ENCODE measurements around the gene SEMA4B. TPM values are rescaled to one million over a fixed set of nuclear protein-coding genes. Genes with fewer than 3 reads are reported as not detected.

SEMA4B gene
- total RNA-seq, 1 donor from 2014 or later, result 31.8 TPM

- DNase-seq, result no peak
- TF ChIP-seq CTCF (IDR thresholded peaks at IDR 0.05; ENCODE audit: partially characterized antibody, unreplicated experiment), result no peak
- Mint-ChIP-seq H3K4me1 (ENCODE audit: low read depth, unreplicated experiment) (peaks cover 3% of the 10 kb centered on the region), H3K36me3 (ENCODE audit: unreplicated experiment) (peaks cover 11% of the 10 kb centered on the region), H3K27ac (ENCODE audit: unreplicated experiment) (no peak overlapping the region), H3K27me3 (ENCODE audit: unreplicated experiment) (peaks cover 11% of the 10 kb centered on the region), H3K4me3 (ENCODE audit: unreplicated experiment) (peak overlapping the region; percentile 63), H3K9me3 (ENCODE audit: unreplicated experiment) (peaks cover 7% of the 10 kb centered on the region)
These were observed 31.8 kb downstream of the SEMA4B start for GRCh38 chr15:90232941-90233386.

DNA sequence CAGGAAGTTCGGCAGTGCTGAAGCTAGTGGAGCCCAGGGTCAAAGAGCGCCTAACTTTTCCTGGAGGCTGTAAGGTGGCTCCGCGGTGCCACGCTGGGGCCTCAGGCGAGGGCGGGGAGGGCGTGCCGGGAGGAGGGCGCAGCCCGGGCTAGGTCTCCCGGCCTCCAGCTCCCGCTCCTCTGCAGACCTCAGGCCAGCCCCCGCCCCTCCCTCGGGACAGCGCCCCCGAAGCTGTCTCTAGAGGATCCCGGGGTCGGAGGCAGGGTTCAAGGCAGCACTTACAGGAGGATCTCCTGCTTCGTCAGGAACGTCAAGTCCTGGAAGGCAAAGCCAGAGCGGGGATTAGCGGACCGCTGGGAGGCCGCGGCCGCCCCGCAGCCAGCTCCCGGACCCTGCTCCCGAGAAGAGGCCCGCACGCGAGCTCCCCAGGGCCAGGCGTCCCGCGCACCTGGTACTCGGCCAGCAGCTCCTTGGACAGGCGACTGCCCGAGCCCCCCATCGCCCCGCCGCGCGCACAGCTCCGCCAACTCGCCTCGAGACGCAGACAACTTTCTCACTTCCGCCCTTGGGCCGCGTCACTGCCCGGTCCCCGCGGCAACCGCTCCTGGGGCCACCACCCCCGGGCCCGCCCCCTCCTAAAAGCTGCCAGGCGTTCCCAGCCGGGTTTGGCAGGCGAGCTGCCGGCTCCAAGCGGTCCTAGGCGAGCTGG lies 32.4 kb downstream of the SEMA4B start, which contains the start of gene CIB1:
Gene CIB1, minus strand, starts transcription at position 555 of the 709 bp plus-strand sequence. Its CDS starts 56 bp downstream, at position 499.
- peak; percentile 85 for DNase-seq
- no peak for TF ChIP-seq CTCF (IDR thresholded peaks at IDR 0.05; ENCODE audit: partially characterized antibody, unreplicated experiment)
- Mint-ChIP-seq H3K27ac (ENCODE audit: unreplicated experiment) (no peak within 1 kb of the TSS), H3K4me3 (ENCODE audit: unreplicated experiment) (peak within 1 kb of the TSS; percentile 85), H3K36me3 (ENCODE audit: unreplicated experiment) (peaks cover 11% of the 10 kb centered on the region), H3K27me3 (ENCODE audit: unreplicated experiment) (peaks cover 11% of the 10 kb centered on the region), H3K4me1 (ENCODE audit: low read depth, unreplicated experiment) (peaks cover 3% of the 10 kb centered on the region), H3K9me3 (ENCODE audit: unreplicated experiment) (peaks cover 7% of the 10 kb centered on the region)

DNA sequence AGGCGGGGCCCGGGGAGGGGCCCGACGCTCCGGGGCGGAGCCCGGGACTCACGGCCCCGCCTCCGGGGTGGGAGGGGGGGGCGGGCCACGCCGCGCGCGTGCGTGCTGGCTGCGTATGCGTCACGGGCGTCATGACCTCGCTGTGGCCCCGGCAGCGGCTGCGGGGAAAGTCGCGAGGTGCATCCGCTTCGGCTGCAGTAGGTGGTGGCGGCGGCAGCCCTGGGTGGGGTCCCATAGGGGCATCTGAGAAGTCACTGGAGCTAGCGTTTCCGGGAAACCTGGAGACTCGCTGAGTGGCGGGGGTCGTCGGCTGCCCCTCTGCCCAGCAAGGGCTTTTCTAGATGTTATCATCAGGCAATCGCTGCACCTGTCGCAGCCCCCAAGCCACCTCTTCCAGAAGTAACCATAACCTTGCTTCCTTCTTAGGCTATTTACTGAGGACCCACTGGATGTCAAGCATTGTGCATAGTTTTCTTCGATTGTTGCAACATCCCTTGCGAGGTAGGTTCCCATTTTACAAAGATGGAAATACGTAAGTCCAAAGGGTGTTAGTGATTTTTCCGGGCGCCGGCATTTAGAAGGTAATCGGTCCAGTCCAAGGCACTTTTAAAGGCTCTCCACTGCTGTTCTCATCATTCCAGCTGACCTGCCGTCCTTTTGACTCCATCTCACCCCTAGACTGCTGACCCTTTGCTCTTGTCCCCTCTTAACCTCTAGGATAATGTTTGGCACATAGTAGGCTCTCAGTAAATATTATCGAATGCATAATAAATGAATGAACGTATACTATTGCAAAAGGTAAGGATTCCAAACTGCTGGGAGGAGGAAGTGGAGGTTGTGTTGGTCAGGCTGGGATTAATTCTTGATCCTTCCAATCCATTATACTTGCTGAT lies 33.2 kb downstream of the SEMA4B start, which contains the start of gene GDPGP1:
Gene GDPGP1, plus strand, starts transcription at position 114 of the 893 bp plus-strand sequence. CDS start 6,700 bp downstream, outside the sequence.
- Mint-ChIP-seq H3K27me3 (ENCODE audit: unreplicated experiment) (peaks cover 9% of the 10 kb centered on the region), H3K27ac (ENCODE audit: unreplicated experiment) (no peak within 1 kb of the TSS), H3K36me3 (ENCODE audit: unreplicated experiment) (peaks cover 8% of the 10 kb centered on the region), H3K9me3 (ENCODE audit: unreplicated experiment) (peaks cover 7% of the 10 kb centered on the region), H3K4me1 (ENCODE audit: low read depth, unreplicated experiment) (peaks cover 3% of the 10 kb centered on the region), H3K4me3 (ENCODE audit: unreplicated experiment) (peak within 1 kb of the TSS; percentile 85)
- no peak for TF ChIP-seq CTCF (IDR thresholded peaks at IDR 0.05; ENCODE audit: partially characterized antibody, unreplicated experiment)
- DNase-seq, result no peak

DNA sequence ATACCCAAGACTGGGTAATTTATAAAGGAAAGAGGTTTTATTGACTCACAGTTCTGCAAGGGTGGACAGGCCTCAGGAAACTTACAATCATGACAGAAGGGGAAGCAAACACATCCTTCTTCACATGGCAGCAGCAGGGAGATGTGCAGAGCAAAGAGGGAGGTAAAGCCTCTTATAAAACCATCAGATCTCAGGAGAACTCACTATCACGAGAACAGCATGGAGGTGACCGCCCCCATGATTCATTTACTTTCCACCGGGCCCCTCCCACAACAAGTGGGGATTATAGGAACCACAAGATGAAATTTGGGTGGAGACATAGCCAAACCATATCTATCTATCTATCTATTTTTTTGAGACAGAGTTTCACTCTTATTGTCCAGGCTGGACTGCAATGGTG lies 38.2 kb downstream of the SEMA4B start:
- peaks cover 2% of the 10 kb centered on the region for H3K9me3 Mint-ChIP-seq (ENCODE audit: unreplicated experiment)
- peaks cover 6% of the 10 kb centered on the region for H3K36me3 Mint-ChIP-seq (ENCODE audit: unreplicated experiment)
- H3K4me1 Mint-ChIP-seq (ENCODE audit: low read depth, unreplicated experiment), result peaks cover 3% of the 10 kb centered on the region
- peaks cover 10% of the 10 kb centered on the region for H3K27me3 Mint-ChIP-seq (ENCODE audit: unreplicated experiment)
- no peak for TF ChIP-seq CTCF (IDR thresholded peaks at IDR 0.05; ENCODE audit: partially characterized antibody, unreplicated experiment)
- no peak for DNase-seq
- H3K27ac Mint-ChIP-seq (ENCODE audit: unreplicated experiment), result no peak overlapping the region
- H3K4me3 Mint-ChIP-seq (ENCODE audit: unreplicated experiment), result no peak overlapping the region
